Skin epidermis (tissue), 12 donors: Measurements from ENCODE around the gene MRTFA.
A peak's percentile ranks its signal among the peaks of the same experiment; 100 is the strongest.
"Not testable (repeated sequence)": the region's sequence is repeated elsewhere in the genome, so short reads cannot be mapped to it uniquely, and the experiment has no call there.

Experiments
- H3K27ac ChIP-seq, 21 experiments: fragments of 200-600 bp; sonication (generic) in 11 of 21; one replicate each; pipeline ENCODE4 v1.5.0; 2020; ENCODE audit warnings: mild to moderate bottlenecking in 3 of 21, inconsistent platforms in 2 of 21, moderate library complexity in 2 of 21
- H3K4me3 ChIP-seq, 7 experiments: fragments of 200-600 bp; sonication (generic) in 2 of 7; one replicate each; pipeline ENCODE4 v1.5.0; 2020; ENCODE audit warnings: inconsistent platforms in 2 of 7, mild to moderate bottlenecking in 2 of 7, moderate library complexity in 1 of 7

MRTFA gene

DNA sequence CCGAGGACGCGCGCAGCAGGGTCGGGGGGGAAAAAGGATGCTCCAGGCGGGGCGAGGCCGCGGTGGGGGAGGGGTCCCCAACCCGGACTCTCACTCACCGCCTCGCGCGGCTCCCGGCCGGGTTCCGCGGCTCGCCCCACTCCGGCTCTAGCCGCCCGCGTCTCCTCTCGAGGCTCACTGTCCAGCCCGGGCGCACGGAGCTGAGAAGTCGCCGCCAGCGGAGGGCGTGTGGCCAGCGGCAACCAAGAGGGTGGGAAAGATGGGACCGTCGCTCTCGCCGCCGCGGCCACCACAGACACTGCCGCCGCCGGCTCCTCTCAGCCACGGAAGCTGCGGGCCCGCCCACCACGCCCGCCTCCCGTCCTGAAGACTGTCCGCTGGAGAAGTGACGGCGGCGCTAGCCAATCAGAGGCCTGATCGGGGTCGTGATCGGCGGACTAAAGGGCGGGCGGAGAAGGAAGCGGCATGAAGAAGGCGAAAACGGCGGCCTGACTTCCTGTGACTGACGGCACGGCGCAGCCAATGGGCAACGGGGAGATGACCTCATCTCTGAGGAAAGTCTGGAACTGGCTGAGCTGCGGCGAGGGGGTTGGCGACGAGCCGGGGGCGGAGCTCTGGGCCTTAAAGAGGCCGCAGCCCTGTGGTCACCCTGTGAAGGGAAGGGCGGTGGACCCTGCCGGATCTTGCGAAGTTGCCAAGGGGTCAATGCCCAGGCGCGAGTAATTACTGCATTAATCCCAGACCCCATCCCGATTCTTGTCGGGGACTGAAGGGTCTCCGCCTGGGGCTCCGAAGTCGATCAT is at the start of gene MRTFA:
TSS of gene MRTFA (minus strand) at position 340 of the 803 bp plus-strand sequence.
- Histone ChIP-seq H3K4me3 (peak within 1 kb of the TSS; percentile 72 to 99 (median 94)), H3K27ac (peak within 1 kb of the TSS; percentile 72 to 98 (median 92))

DNA sequence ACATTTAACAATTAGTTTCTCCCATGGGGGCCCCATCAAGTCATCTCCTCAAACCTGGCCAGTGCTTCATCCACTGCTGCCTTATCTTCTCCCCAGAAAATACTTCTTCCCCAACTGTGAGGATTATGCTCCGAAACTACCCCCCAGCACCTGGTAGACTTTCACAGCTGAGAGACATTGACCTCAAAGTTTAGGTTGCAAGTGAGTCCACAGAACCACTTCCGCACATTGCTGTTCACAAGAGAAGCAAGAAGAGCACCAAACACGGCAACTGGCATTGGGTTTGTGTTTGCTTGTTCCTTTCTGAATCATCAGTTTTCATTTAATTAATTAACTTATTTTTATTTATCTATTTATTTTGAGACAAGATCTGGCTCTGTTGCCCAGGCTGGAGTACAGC is 48.9 kb upstream of the MRTFA start:
- H3K27ac ChIP-seq: peak overlapping the region in 1 of 21 experiments; percentile 23
- H3K4me3 ChIP-seq: no peak overlapping the region

DNA sequence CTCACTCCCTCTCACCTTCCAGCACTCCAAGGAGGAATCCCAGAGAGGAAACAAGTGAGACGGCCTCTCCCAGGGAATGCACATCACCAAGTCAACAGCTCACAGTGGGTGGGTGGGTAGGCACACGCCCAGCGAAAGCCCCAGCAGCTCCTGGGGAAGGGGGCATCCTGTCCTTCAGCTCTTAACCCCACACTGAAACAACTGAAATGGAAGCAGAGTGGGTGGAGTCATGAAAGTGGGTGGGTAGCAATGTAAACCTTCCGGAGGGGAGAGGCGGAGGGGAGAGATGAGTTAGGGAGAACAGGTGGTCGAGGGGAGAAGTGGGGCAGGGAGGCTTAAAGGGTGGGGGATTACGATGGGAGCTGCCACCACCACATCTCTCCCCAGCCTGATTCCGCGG is 48.2 kb upstream of the MRTFA start:
- Histone ChIP-seq H3K4me3 (no peak overlapping the region), H3K27ac (peak overlapping the region in 2 of 21 experiments; percentile 16 to 30)

DNA sequence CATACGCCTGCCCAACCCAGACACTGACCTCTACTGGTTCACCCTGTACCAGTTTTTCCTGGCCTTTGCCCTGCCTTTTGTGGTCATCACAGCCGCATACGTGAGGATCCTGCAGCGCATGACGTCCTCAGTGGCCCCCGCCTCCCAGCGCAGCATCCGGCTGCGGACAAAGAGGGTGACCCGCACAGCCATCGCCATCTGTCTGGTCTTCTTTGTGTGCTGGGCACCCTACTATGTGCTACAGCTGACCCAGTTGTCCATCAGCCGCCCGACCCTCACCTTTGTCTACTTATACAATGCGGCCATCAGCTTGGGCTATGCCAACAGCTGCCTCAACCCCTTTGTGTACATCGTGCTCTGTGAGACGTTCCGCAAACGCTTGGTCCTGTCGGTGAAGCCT is 44.9 kb upstream of the MRTFA start:
- H3K27ac ChIP-seq: no peak overlapping the region
- H3K4me3 ChIP-seq: no peak overlapping the region

DNA sequence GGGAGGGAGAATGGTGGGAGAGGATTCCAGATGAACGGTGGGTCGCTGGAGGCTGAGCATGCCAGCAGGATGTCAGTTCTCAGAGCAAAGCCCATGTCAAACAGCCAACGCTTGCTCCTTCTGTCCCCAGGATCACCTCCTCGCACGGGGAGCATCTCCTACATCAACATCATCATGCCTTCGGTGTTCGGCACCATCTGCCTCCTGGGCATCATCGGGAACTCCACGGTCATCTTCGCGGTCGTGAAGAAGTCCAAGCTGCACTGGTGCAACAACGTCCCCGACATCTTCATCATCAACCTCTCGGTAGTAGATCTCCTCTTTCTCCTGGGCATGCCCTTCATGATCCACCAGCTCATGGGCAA is 44.3 kb upstream of the MRTFA start:
- no peak overlapping the region for H3K4me3 ChIP-seq
- no peak overlapping the region for H3K27ac ChIP-seq

DNA sequence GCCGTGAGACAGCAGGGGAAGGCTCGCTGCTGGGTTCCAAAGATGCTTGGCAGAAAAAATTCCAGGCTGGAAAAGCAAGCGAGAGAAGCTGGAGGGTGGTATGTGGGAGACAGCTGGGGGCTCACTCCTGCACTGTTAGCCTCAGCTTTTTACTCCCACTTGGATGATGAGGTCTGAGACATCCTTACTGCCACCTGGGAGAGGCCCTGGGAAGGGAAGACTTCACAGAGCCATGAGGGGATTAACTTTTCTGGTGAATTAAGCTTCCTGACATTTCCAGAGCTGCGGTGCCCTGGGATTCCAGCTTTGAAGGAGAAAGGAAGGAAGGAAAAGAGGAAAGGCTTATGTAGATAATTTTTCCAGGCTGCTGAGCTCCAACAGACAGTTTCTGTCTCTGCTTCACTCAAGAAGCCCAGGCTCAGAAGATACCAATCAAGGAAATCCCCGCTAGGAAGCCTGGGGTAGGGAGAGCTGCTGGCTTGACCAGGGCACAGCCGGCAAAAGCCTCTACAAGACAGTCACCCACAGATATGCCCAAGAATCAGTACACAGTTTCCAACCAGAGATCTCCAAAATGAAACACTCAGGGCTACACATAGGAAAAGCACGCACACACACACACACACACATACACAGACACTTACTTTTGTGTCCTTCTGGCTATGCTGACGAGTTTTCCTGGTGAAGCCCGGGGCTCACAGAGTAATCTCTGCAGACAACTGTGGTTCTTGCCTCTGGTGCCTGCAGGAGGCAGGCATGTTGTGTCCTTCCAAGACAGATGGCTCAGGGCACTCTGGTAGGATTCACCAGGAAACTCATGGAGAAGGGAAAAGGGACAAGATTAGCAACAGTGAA is 43.7 kb upstream of the MRTFA start:
- Histone ChIP-seq H3K4me3 (peak overlapping the region in 1 of 7 experiments; percentile 13), H3K27ac (peak overlapping the region in 5 of 21 experiments; percentile 14 to 35 (median 18))

DNA sequence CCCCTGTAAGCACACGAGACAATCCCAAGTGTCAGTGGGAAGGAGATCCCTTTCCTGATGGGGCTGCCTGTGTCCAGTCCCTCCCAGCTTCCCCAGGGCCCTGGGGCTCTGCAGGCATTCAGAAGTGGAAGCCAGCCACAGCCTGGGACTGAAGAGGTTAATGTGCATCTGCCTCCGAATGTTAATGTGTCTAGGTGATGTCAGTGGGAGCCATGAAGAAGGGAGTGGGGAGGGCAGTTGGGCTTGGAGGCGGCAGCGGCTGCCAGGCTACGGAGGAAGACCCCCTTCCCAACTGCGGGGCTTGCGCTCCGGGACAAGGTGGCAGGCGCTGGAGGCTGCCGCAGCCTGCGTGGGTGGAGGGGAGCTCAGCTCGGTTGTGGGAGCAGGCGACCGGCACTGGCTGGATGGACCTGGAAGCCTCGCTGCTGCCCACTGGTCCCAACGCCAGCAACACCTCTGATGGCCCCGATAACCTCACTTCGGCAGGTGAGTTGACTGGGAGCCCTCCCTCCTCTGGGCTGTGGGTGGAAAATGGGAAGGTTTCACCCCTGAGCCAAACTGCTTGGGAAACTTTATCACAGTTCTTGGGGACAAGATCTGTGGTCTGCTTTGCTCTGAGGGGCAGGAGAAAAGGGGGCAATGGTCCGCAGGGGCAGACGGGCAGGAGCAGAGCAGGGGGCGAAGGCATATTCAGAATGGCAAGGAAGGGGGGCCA is 42.9 kb upstream of the MRTFA start, which contains the start of gene MCHR1:
TSS of gene MCHR1 (plus strand) at position 236 of the 715 bp plus-strand sequence. CDS start at position 405, 169 bp downstream.
- H3K27ac ChIP-seq: peak within 1 kb of the TSS in 7 of 21 experiments; percentile 14 to 56 (median 18)
- peak within 1 kb of the TSS in 3 of 7 experiments; percentile 13 to 22 (median 15) for H3K4me3 ChIP-seq

DNA sequence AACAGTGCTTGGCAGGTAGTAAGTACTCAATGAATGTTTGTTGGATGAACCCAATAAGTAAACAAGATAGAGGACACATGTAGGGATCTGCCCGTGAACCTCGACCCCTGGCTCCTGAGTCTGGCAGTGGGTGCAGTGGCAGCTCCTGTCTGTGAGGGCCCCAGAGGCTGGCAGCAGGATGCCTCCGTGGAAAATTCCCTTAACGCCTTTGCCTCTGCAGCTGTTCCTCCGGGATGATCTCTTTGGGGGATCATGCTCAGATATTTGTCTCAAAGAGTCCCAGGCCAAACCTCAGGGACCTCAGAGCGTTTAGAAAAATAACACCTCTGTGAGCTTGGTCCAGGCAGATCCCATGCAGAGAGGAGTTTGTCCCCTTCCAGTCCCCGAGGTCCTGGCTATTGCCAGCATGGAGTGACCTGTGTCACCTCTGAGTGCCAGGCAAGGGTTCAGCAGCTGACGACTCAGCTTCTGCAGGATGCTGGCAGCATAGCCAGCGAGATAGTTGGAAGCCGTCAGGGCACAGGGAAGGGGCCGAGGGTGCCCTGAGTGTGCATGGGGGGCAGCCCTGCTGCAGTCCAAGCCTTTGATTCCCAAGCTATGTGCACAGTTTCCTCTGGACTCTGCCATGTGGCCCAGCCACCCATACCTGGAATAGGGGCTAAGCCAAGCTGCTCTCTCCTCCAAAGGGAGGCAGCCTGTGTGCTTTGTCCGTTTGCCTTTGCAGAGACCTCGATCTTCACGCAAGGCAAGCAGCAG is 42.2 kb upstream of the MRTFA start:
- Histone ChIP-seq H3K27ac (peak overlapping the region in 1 of 21 experiments; percentile 18), H3K4me3 (peak overlapping the region in 1 of 7 experiments; percentile 22)

DNA sequence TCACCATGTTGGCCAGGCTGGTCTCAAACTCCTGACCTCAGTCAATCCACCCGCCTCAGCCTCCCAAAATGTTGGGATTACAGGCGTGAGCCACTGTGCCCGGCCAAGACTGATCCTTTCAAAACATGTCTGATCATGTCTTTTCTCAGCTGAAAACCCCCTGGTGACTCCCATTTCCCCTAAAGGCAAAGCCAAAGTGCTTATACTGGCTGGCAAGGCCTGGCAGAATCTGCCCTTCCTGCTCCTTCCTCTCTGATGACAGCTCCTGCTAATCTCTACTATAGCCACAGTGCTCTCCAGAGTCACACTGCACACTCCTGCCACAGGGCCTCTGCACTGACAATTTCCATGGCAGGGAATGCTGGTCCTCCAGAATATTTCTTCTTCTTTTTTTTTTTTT is 40.1 kb upstream of the MRTFA start:
- H3K27ac ChIP-seq: peak overlapping the region in 2 of 21 experiments; percentile 10 to 23

DNA sequence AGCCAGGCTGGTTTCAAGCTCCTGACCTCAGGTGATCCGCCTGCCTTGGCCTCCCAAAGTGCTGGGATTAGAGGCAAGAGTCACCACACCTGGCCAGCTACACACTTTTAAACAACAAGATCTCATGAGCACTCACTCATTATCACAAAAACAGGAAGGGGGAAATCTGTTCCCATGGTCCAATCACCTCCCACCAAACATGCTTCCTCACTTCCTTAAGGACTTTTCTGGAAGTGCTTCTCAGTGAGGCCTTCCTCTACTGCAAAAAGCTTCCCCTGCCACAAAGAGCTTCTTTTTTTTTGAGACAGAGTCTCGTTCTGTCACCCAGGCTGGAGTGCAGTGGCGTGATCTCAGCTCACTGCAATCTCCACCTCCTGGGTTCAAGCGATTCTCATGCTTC is 39.6 kb upstream of the MRTFA start:
- peak overlapping the region in 3 of 21 experiments; percentile 7 to 23 (median 10) for H3K27ac ChIP-seq
- not testable (repeated sequence) for H3K4me3 ChIP-seq

More for the DNA sequence above, 40.1 kb upstream of the MRTFA start:
- no peak overlapping the region for H3K4me3 ChIP-seq

DNA sequence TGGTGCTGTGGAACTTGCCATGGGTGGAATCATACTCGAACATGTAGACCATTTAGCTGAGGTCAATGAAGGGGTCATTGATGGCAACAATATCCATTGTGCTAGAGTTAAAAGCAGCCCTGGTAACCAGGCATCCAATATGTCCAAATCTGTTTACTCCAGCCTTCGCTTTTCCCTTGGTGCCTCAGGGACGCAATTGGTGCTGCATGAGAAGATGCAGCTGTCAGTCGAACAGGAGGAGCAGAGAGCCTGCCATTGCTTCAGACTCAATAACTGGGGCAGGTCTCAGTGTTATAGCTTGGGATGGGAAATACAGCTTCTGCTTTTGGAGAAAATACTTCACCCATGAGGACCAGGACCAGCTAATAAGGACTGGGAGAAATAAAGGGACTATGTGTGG is 37.8 kb upstream of the MRTFA start:
- H3K4me3 ChIP-seq: no peak overlapping the region

DNA sequence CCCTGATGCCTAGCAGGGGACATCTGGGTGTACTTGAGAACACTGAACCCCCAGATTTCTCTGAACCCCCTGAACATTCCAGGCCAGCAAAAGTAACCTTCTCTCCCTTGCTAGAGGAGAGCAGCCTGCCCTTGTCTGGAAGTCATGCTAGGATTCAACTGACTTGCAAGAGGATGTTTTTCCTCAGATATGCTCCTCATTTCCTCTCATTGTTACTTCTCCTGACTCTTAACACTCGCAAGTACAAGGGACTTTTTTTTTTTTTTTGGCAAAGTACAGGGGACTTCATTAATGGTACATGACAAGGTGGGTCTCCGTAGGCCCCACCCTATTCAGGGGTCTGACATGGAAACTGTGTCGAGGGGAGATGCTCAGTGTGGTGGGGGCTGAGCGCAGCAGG is 36.5 kb upstream of the MRTFA start:
- H3K27ac ChIP-seq: peak overlapping the region in 2 of 21 experiments; percentile 14 to 17
- H3K4me3 ChIP-seq: no peak overlapping the region

More for the DNA sequence above, 37.8 kb upstream of the MRTFA start:
- no peak overlapping the region for H3K27ac ChIP-seq

DNA sequence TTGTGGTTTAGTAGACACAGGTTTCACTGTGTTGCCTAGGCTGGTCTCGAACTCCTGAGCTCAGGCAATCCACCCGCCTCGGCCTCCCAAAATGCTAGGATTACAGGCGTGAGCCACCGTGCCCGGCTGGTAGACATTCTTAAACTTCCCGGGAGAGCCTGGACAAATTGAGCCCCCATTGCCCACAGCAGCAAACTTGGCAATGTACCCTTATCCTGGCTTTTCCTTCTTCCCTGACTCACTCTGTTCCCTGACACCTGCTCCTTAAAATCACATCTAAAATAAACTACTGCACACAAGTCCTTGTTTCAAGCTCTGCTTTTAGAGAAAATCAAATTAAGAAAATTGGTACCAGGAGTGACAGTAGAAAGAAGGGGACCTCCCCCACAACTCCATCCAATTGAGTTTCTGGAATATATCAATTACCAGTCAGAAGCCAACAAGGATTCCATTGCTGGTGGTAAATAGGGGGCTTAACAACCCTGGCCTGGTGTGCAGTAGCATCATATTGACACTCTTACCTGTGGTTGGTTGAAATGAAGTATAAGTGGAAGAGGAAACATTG is 35.4 kb upstream of the MRTFA start:
- H3K27ac ChIP-seq: no peak overlapping the region
- H3K4me3 ChIP-seq: no peak overlapping the region

DNA sequence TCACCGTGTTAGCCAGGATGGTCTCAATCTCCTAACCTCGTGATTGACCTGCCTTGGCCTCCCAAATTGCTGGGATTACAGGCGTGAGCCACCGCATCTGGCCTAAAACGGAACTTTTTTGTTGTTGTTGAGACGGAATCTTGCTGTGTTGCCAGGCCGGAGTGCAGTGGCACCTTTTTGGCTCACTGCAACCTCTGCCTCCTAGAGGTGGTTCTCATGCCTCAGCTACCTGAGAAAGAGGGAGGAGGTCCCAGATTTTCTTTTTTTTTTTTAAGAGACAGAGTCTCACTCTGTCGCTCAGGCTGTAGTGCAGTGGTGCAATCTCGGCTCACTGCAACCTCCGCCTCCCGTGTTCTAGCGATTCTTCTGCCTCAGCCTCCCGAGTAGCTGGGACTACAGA is 34.9 kb upstream of the MRTFA start:
- no peak overlapping the region for H3K4me3 ChIP-seq
- H3K27ac ChIP-seq: no peak overlapping the region

DNA sequence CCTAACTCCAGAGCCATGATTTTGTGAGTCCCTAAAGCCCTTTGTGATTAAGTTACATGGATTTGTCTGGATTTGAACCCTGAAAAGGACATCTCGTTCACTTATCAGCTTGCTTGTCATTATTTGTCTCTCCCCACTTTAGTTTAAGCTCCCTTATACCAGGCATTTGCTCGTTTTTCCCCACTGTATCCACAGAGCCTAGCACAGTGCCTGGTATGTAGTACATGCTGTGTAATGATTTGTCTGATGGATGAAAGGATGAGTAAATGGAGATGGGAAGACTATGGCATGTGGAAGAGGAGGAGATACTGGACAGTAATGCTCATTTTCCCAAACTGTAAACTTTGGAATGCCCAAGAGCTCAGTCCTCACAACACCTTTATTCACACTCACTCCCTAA is 33.5 kb upstream of the MRTFA start:
- H3K27ac ChIP-seq: peak overlapping the region in 5 of 21 experiments; percentile 0 to 73 (median 32)

DNA sequence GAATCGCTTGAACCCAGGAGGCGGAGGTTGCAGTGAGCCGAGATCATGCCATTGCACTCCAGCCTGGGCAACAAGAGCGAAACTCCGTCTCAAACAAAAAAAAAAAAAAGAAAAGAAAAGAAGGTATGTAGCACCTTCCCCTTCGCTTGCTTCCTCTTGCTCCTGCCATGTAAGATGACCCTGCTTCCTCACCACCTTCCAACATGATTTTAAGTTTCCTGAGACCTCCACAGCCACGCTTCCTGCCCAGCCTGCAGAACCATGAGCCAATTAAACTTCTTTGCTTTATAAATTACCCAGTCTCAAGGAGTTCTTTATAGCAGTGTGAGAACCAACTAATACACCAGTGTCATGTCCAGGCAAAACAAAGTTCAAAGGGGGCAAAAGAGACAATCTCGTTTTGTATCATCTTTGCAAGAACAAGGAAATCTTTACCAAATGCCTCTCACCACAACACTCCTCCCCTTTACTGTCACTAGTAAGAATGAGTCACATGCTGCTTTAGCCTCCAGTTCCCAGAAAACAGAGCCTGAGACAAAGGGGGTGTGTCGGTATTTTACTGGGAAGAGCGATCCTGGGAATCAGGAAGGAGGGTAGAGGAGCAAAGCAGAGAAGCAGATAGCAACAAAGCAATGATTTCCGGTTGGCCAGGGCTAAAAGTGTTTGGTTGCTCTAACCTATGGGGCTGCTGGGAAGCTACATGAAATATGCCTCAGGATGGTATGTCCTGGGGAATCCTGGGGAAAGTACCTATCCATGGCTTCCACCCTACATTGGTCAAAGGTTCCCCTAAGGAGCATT is 32.3 kb upstream of the MRTFA start:
- H3K4me3 ChIP-seq: no peak overlapping the region
- peak overlapping the region in 17 of 21 experiments; percentile 9 to 75 (median 60) for H3K27ac ChIP-seq

More for the DNA sequence above, 33.5 kb upstream of the MRTFA start:
- H3K4me3 ChIP-seq: no peak overlapping the region

DNA sequence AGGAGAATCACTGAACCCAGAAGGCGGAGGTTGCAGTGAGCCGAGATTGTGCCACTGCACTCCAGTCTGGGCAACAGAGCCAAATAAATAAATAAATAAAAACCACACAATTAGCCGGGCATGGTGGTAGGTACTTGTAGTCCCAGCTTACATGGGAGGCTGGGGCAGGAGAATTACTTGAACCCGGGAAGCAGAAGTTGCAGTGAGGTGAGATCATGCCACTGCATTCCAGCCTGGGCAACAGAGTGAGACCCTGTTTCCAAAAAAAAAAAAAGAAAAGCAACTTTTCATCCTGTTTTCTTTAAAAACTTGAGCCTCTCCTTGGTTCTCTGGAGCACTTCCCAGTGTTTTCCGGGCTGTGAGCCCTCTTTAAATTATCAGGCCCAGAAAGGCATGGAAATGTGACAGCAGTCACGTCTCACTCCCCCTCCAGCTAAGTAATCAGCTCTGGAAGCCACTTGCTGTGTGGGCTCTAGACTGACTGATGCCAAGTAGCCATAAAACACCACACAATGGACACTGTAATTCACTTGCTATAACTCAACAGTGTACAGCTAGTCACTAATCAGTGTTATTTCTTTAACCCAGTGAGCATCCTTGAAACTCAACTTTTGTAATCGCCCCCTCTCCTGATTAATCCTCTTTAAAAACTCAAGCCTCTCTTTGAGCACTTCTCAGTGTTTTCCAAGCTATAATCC is 29.8 kb upstream of the MRTFA start:
- Histone ChIP-seq H3K27ac (peak overlapping the region in 11 of 21 experiments; percentile 25 to 76 (median 57)), H3K4me3 (no peak overlapping the region)
